ENCODE measurements around the gene ODC1. TPM values are rescaled to one million over a fixed set of nuclear protein-coding genes. Genes with fewer than 3 reads are reported as not detected.

Gene ODC1
- total and polyA plus RNA-seq, 2 of the 4 experiments (the other 2 are of a cell fraction), result 117 to 204 TPM

DNA sequence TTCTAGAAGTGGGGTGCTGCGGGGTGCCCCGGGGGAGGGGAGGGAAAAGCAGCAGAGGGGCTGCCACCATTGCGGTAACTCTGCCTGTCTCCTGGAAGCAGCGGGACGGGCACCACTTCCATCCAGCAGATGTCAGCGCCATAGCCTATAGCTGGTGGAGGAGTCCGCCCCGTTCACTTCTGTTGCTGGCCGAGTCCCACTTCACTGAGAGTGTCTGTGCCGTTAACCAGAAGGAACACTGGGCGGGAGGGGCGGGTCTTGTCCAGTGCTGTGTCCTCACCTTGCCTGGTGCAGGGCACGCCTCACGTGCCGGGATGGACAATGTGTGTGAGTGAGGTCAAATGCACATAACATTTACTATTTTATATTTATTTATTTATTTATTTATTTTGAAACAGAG lies 19.3 kb upstream of the ODC1 start:
- ATAC-seq (ENCODE audit: low read depth) (no peak), DNase-seq (no peak)
- Histone ChIP-seq H2AFZ (replicated peaks; ENCODE audit: low read length, poor library complexity) (no peak overlapping the region), H3K4me1 (ENCODE audit: control insufficient read depth, insufficient read depth, low read length) (no peaks in the 10 kb centered on the region), H4K91ac (ENCODE audit: insufficient read depth, low read depth, low read length) (no peak overlapping the region), H2BK120ac (ENCODE audit: low read depth, low read length) (no peak overlapping the region), H3K23ac (ENCODE audit: low read depth, low read length) (no peak overlapping the region), H4K8ac (ENCODE audit: low read depth in 2 of 2, low read length in 2 of 2) (no peak overlapping the region), H2BK15ac (ENCODE audit: low read depth, low read length) (no peak overlapping the region), H3K4me2 (ENCODE audit: low read depth, low read length) (no peak overlapping the region), H4K20me1 (ENCODE audit: insufficient read depth, low read length) (no peaks in the 10 kb centered on the region), H3K27me3 (ENCODE audit: control insufficient read depth, insufficient read depth, low read length) (peaks cover 39% of the 10 kb centered on the region), H3K9me3 (ENCODE audit: control insufficient read depth, insufficient read depth, low read length) (no peaks in the 10 kb centered on the region), H2AK9ac (replicated peaks; ENCODE audit: low read depth, low read length, poor library complexity) (no peak overlapping the region), H3K79me1 (ENCODE audit: low read depth in 1 of 2, low read length in 2 of 2) (no peaks in the 10 kb centered on the region), H3K14ac (replicated peaks; ENCODE audit: low read depth, low read length) (no peak overlapping the region), H3K18ac (ENCODE audit: low read depth, low read length) (no peak overlapping the region), H3K27ac (ENCODE audit: insufficient read depth, low read length) (no peak overlapping the region), H3K4ac (ENCODE audit: low read depth, low read length) (no peak overlapping the region), H3K4me3 (ENCODE audit: insufficient read depth, low read depth, low read length) (no peak overlapping the region), H3K36me3 (ENCODE audit: control insufficient read depth, insufficient read depth, low read length) (no peaks in the 10 kb centered on the region), H4K5ac (ENCODE audit: low read depth, low read length) (no peak overlapping the region), H2BK20ac (ENCODE audit: low read depth, low read length) (no peak overlapping the region), H3K56ac (ENCODE audit: extremely low read depth, insufficient read depth, low read length) (no peak overlapping the region), H3K9ac (ENCODE audit: low read depth, low read length) (no peak overlapping the region), H2AK5ac (ENCODE audit: low read depth, low read length) (no peak overlapping the region), H2BK5ac (ENCODE audit: low read depth, low read length, poor library complexity, severe bottlenecking) (no peak overlapping the region), H3K9me1 (ENCODE audit: insufficient read depth, low read length) (no peaks in the 10 kb centered on the region)
- in situ Hi-C loops (cut with MboI; ENCODE audit: low sequenced_read_pairs) (no loop called here), intact Hi-C loops (cut with micrococcal nuclease) (no loop called here), dilution Hi-C loops (cut with HindIII; ENCODE audit: low sequenced_read_pairs, unreplicated experiment) (no loop called here)
- no CpG with 5 or more reads among the region's 15 CpGs for WGBS, 2 experiments (ENCODE audit: extremely low coverage in 2 of 2, insufficient read length in 1 of 2)
- POLR2A ChIA-PET (ENCODE audit: unreplicated experiment), result no interaction called here
- CTCF ChIA-PET, result no interaction called here
- TF ChIP-seq RAD21 (IDR thresholded peaks at IDR 0.05; ENCODE audit: low read length) (no peak), CEBPB (IDR thresholded peaks at IDR 0.05; ENCODE audit: low read depth, low read length) (no peak), SMC3 (IDR thresholded peaks at IDR 0.05; ENCODE audit: low read depth, low read length) (no peak), FOS (IDR thresholded peaks at IDR 0.05; ENCODE audit: low read depth, low read length) (no peak), MAZ (IDR thresholded peaks at IDR 0.05; ENCODE audit: borderline replicate concordance, low read depth, low read length) (no peak), RFX5 (IDR thresholded peaks at IDR 0.05; ENCODE audit: low read depth, low read length) (no peak), POLR2A (IDR thresholded peaks at IDR 0.05; ENCODE audit: low read depth, low read length) (no peak), NFE2L2 (IDR thresholded peaks at IDR 0.05; ENCODE audit: low read depth, low read length) (no peak), RCOR1 (IDR thresholded peaks at IDR 0.05; ENCODE audit: insufficient replicate concordance, low read length) (no peak), BHLHE40 (IDR thresholded peaks at IDR 0.05; ENCODE audit: low read depth, low read length) (no peak), CHD1 (IDR thresholded peaks at IDR 0.05; ENCODE audit: low read depth, low read length) (no peak), MXI1 (IDR thresholded peaks at IDR 0.05; ENCODE audit: borderline replicate concordance, low read depth, low read length) (no peak)
- TF ChIP-seq, protein P1, sequence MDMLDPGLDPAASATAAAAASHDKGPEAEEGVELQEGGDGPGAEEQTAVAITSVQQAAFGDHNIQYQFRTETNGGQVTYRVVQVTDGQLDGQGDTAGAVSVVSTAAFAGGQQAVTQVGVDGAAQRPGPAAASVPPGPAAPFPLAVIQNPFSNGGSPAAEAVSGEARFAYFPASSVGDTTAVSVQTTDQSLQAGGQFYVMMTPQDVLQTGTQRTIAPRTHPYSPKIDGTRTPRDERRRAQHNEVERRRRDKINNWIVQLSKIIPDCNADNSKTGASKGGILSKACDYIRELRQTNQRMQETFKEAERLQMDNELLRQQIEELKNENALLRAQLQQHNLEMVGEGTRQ (IDR thresholded peaks at IDR 0.05; ENCODE audit: low read depth, low read length), result no peak
- TF ChIP-seq, protein P2, sequence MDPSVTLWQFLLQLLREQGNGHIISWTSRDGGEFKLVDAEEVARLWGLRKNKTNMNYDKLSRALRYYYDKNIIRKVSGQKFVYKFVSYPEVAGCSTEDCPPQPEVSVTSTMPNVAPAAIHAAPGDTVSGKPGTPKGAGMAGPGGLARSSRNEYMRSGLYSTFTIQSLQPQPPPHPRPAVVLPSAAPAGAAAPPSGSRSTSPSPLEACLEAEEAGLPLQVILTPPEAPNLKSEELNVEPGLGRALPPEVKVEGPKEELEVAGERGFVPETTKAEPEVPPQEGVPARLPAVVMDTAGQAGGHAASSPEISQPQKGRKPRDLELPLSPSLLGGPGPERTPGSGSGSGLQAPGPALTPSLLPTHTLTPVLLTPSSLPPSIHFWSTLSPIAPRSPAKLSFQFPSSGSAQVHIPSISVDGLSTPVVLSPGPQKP (IDR thresholded peaks at IDR 0.05; ENCODE audit: borderline replicate concordance, low read depth, low read length), result no peak
- TF ChIP-seq, protein P3, sequence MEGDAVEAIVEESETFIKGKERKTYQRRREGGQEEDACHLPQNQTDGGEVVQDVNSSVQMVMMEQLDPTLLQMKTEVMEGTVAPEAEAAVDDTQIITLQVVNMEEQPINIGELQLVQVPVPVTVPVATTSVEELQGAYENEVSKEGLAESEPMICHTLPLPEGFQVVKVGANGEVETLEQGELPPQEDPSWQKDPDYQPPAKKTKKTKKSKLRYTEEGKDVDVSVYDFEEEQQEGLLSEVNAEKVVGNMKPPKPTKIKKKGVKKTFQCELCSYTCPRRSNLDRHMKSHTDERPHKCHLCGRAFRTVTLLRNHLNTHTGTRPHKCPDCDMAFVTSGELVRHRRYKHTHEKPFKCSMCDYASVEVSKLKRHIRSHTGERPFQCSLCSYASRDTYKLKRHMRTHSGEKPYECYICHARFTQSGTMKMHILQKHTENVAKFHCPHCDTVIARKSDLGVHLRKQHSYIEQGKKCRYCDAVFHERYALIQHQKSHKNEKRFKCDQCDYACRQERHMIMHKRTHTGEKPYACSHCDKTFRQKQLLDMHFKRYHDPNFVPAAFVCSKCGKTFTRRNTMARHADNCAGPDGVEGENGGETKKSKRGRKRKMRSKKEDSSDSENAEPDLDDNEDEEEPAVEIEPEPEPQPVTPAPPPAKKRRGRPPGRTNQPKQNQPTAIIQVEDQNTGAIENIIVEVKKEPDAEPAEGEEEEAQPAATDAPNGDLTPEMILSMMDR (conservative IDR thresholded peaks at IDR 0.05; ENCODE audit: low read depth, low read length), result no peak
- no TSS peak for BruUV-seq (replicated peaks)

Measured in IMR-90 (cell line).